Measurements from ENCODE around the gene TSPEAR. TPM values are rescaled to one million over a fixed set of nuclear protein-coding genes. Genes with fewer than 3 reads are reported as not detected.

The TSPEAR gene
- total and polyA plus RNA-seq, 4 experiments from 2014 or later: 0.07 TPM; not detected in 3

- Histone ChIP-seq H3K27ac (ENCODE audit: low read depth, low read length) (no peak overlapping the region), H3K4me3 (ENCODE audit: low read length in 2 of 2) (no peak overlapping the region), H3K4me1 (ENCODE audit: insufficient read depth, low read length) (peaks cover 14% of the 10 kb centered on the region), H3K27me3 (ENCODE audit: insufficient read depth, low read length) (peaks cover 15% of the 10 kb centered on the region), H3K36me3 (ENCODE audit: insufficient read depth, low read length) (no peaks in the 10 kb centered on the region), H3K9me3 (ENCODE audit: control insufficient read depth in 1 of 2, low read length in 2 of 2) (no peaks in the 10 kb centered on the region)
- Mint-ChIP-seq H3K9me3 (no peaks in the 10 kb centered on the region), H3K36me3 (no peaks in the 10 kb centered on the region), H3K27me3 (peaks cover 31 to 32% of the 10 kb centered on the region in 2 donors), H3K4me1 (peaks cover 3 to 12% (median 6%) of the 10 kb centered on the region in 4 donors), H3K27ac (peak overlapping the region in 1 of 7 donors; percentile 32), H3K4me3 (no peak overlapping the region)
- ChIA-PET POLR2A (ENCODE audit: partially characterized antibody) (no interaction called here), CTCF (ENCODE audit: partially characterized antibody) (no interaction called here)
- intact Hi-C loops (cut with micrococcal nuclease): no loop called here
- DNase-seq: no peak
These were observed 16.4 kb upstream of the TSPEAR start for GRCh38 chr21:44727757-44728156.

DNA sequence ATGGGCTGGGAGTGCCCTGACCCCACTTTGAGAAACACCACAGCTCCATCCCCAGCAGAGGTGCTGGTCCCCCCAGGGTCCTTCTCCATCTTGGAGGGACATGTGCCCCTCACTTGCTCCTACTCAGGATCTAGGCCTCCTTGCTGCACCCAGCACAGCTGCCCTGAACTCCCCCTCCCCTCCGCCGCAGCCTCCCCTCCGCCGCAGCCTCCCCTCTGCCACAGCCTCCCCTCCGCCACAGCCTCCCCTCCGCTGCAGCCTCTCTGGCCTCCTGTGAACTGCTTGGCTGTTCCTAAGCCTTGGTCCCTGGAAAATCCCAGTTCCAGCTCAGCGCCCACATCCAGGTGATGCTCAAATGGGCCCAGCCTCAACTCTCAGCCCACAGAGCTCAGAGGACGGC, 15.9 kb upstream of the TSPEAR start:
- intact Hi-C loops (cut with micrococcal nuclease): no loop called here
- peaks cover 5 to 15% (median 9%) of the 10 kb centered on the region in 4 donors for H3K4me1 Mint-ChIP-seq

GRCh38 chr21:44726826-44727225, 15.5 kb upstream of the TSPEAR start:
- ChIA-PET POLR2A (ENCODE audit: partially characterized antibody) (no interaction called here), CTCF (ENCODE audit: partially characterized antibody) (interaction anchor here (1.0 to 2.4 kb wide), 3 partner anchors 13 to 216 kb away, joined by 3 to 8 read pairs (median 4); no protein-coding TSS in a partner anchor)
- Histone ChIP-seq H3K4me3 (ENCODE audit: low read length in 2 of 2) (no peak overlapping the region), H3K4me1 (ENCODE audit: insufficient read depth, low read length) (peaks cover 15% of the 10 kb centered on the region), H3K27me3 (ENCODE audit: insufficient read depth, low read length) (peaks cover 15% of the 10 kb centered on the region), H3K27ac (ENCODE audit: low read depth, low read length) (no peak overlapping the region), H3K9me3 (ENCODE audit: control insufficient read depth in 1 of 2, low read length in 2 of 2) (no peaks in the 10 kb centered on the region), H3K36me3 (ENCODE audit: insufficient read depth, low read length) (no peaks in the 10 kb centered on the region)
- Mint-ChIP-seq H3K4me1 (peaks cover 5 to 15% (median 9%) of the 10 kb centered on the region in 4 donors), H3K9me3 (no peaks in the 10 kb centered on the region), H3K27ac (no peak overlapping the region), H3K4me3 (no peak overlapping the region), H3K27me3 (peaks cover 35 to 36% of the 10 kb centered on the region in 2 donors), H3K36me3 (no peaks in the 10 kb centered on the region)
- intact Hi-C loops (cut with micrococcal nuclease): no loop called here
- no peak for DNase-seq

More for the DNA sequence above, 15.9 kb upstream of the TSPEAR start:
- Histone ChIP-seq H3K27me3 (ENCODE audit: insufficient read depth, low read length) (peaks cover 15% of the 10 kb centered on the region), H3K4me3 (ENCODE audit: low read length in 2 of 2) (no peak overlapping the region), H3K36me3 (ENCODE audit: insufficient read depth, low read length) (no peaks in the 10 kb centered on the region), H3K9me3 (ENCODE audit: control insufficient read depth in 1 of 2, low read length in 2 of 2) (no peaks in the 10 kb centered on the region), H3K27ac (ENCODE audit: low read depth, low read length) (no peak overlapping the region), H3K4me1 (ENCODE audit: insufficient read depth, low read length) (peaks cover 15% of the 10 kb centered on the region)
- ChIA-PET POLR2A (ENCODE audit: partially characterized antibody) (no interaction called here), CTCF (ENCODE audit: partially characterized antibody) (no interaction called here)
- DNase-seq: no peak
- Mint-ChIP-seq H3K27ac (no peak overlapping the region), H3K9me3 (no peaks in the 10 kb centered on the region), H3K4me3 (no peak overlapping the region), H3K27me3 (peaks cover 35 to 36% of the 10 kb centered on the region in 2 donors), H3K36me3 (no peaks in the 10 kb centered on the region)

- H3K4me1 ChIP-seq (ENCODE audit: insufficient read depth, low read length): peaks cover 15% of the 10 kb centered on the region
- CTCF ChIA-PET (ENCODE audit: partially characterized antibody): interaction anchor here (0.6 to 2.4 kb wide), 4 partner anchors 15 to 935 kb away, joined by 3 to 8 read pairs (median 4); no protein-coding TSS in a partner anchor
- no peaks in the 10 kb centered on the region for H3K36me3 ChIP-seq (ENCODE audit: insufficient read depth, low read length)
- POLR2A ChIA-PET (ENCODE audit: partially characterized antibody): no interaction called here
- Mint-ChIP-seq H3K4me1 (peaks cover 5 to 15% (median 9%) of the 10 kb centered on the region in 4 donors), H3K27ac (peak overlapping the region in 1 of 7 donors; percentile 57), H3K36me3 (no peaks in the 10 kb centered on the region), H3K9me3 (peaks cover 0 to 4% (median 0%) of the 10 kb centered on the region in 8 donors), H3K27me3 (peaks cover 33 to 39% of the 10 kb centered on the region in 2 donors), H3K4me3 (no peak overlapping the region)
- H3K4me3 ChIP-seq (ENCODE audit: low read length in 2 of 2): no peak overlapping the region
- no peaks in the 10 kb centered on the region for H3K9me3 ChIP-seq (ENCODE audit: control insufficient read depth in 1 of 2, low read length in 2 of 2)
- intact Hi-C loops (cut with micrococcal nuclease): no loop called here
- H3K27me3 ChIP-seq (ENCODE audit: insufficient read depth, low read length): peaks cover 22% of the 10 kb centered on the region
- DNase-seq: no peak
- H3K27ac ChIP-seq (ENCODE audit: low read depth, low read length): no peak overlapping the region
These were observed 13.6 kb upstream of the TSPEAR start for GRCh38 chr21:44724926-44725325.

- H3K9me3 Mint-ChIP-seq: peaks cover 0 to 4% (median 0%) of the 10 kb centered on the region in 8 donors
These were observed 12.8 kb upstream of the TSPEAR start for GRCh38 chr21:44724196-44724595.

GRCh38 chr21:44723177-44724131, 12.1 kb upstream of the TSPEAR start:
- peak in 3 of 5 donors; percentile 15 to 35 (median 24) for DNase-seq
- Mint-ChIP-seq H3K36me3 (no peaks in the 10 kb centered on the region), H3K27ac (no peak overlapping the region), H3K9me3 (peaks cover 0 to 4% (median 0%) of the 10 kb centered on the region in 8 donors), H3K4me1 (peaks cover 5 to 15% (median 9%) of the 10 kb centered on the region in 4 donors), H3K4me3 (peak overlapping the region; percentile 48 to 86 (median 76)), H3K27me3 (peaks cover 34 to 41% of the 10 kb centered on the region in 2 donors)
- ChIA-PET CTCF (ENCODE audit: partially characterized antibody) (interaction anchor here (1.2 to 1.9 kb wide), 2 partner anchors 19 to 213 kb away, joined by 4 to 8 read pairs; no protein-coding TSS in a partner anchor), POLR2A (ENCODE audit: partially characterized antibody) (interaction anchor here (0.7 to 2.0 kb wide), 4 partner anchors 65 to 176 kb away, joined by 3 to 5 read pairs (median 4); partner anchors contain the start of gene KRTAP12-3)
- no peak overlapping the region for H3K27ac ChIP-seq (ENCODE audit: low read depth, low read length)
- no peaks in the 10 kb centered on the region for H3K9me3 ChIP-seq (ENCODE audit: control insufficient read depth in 1 of 2, low read length in 2 of 2)
- peaks cover 25% of the 10 kb centered on the region for H3K27me3 ChIP-seq (ENCODE audit: insufficient read depth, low read length)
- H3K4me3 ChIP-seq (ENCODE audit: low read length in 2 of 2): no peak overlapping the region
- intact Hi-C loops (cut with micrococcal nuclease): loop anchor here (1.0 kb wide), 1 partner anchor 12 kb away; the partner anchor contains the start of gene TSPEAR
- no peaks in the 10 kb centered on the region for H3K36me3 ChIP-seq (ENCODE audit: insufficient read depth, low read length)
- peaks cover 15% of the 10 kb centered on the region for H3K4me1 ChIP-seq (ENCODE audit: insufficient read depth, low read length)

More at GRCh38 chr21:44724196-44724595, 12.8 kb upstream of the TSPEAR start:
- H3K27me3 Mint-ChIP-seq: peaks cover 33 to 41% of the 10 kb centered on the region in 2 donors
- Histone ChIP-seq H3K27ac (ENCODE audit: low read depth, low read length) (no peak overlapping the region), H3K4me3 (ENCODE audit: low read length in 2 of 2) (no peak overlapping the region), H3K4me1 (ENCODE audit: insufficient read depth, low read length) (peaks cover 15% of the 10 kb centered on the region), H3K36me3 (ENCODE audit: insufficient read depth, low read length) (no peaks in the 10 kb centered on the region), H3K27me3 (ENCODE audit: insufficient read depth, low read length) (peaks cover 25% of the 10 kb centered on the region), H3K9me3 (ENCODE audit: control insufficient read depth in 1 of 2, low read length in 2 of 2) (no peaks in the 10 kb centered on the region)
- intact Hi-C loops (cut with micrococcal nuclease): no loop called here
- peak overlapping the region in 2 of 7 donors; percentile 8 to 29 for H3K27ac Mint-ChIP-seq
- no peaks in the 10 kb centered on the region for H3K36me3 Mint-ChIP-seq
- ChIA-PET POLR2A (ENCODE audit: partially characterized antibody) (interaction anchor here (0.7 to 2.0 kb wide), 2 partner anchors 126 to 176 kb away, joined by 3 to 4 read pairs; no protein-coding TSS in a partner anchor), CTCF (ENCODE audit: partially characterized antibody) (interaction anchor here (0.8 to 1.0 kb wide), 2 partner anchors 69 to 213 kb away, joined by 3 to 4 read pairs; no protein-coding TSS in a partner anchor)
- H3K4me1 Mint-ChIP-seq: peaks cover 5 to 15% (median 9%) of the 10 kb centered on the region in 4 donors
- no peak for DNase-seq
- peak overlapping the region in 6 of 8 donors; percentile 20 to 62 (median 45) for H3K4me3 Mint-ChIP-seq

Data from CD4-positive, alpha-beta memory T cell (primary cell).